Measurements from ENCODE around the gene NFIB.

NFIB gene

DNA sequence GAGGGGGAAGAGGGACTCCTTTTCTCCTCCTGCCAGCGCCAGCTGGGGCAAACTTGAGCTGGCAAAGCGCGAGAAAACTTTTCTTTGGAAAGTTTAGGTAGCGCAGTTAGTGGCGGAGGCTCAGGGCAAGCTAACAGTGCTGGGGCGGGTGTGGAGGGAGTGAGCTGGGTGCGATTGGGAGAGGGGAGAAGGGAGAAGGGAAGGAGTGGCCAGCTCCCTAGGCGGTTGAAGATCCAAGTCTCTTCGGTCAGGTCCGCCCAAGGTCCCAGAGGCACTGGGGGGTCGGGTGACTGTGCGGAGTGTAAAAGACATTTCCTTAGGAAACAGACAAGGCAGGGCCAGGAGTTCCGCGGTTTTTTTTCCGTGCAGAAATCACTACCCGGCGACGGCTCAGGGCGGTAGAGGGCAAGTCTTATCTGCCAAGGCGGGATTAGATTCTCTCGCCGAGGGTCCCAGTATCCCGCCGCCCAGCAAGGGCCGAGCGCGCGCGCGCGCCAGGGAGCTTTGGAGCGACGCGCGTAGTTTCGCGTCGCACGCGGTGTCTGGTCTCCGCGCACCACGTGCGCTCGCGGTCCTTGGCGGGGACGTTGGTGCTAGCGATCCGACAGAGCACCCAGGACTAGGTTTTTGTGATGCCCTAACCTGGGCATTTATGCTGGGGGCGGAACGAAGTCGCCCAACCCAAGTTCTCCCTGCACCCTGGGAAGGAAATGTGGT, 33.6 kb upstream of the NFIB start:
- Histone ChIP-seq H3K4me3 (replicated peaks; ENCODE audit: low read depth, low read length) (no peak overlapping the region), H3K27me3 (replicated peaks; ENCODE audit: control insufficient read depth, insufficient read depth, low read length) (peaks cover 5% of the 10 kb centered on the region), H3K36me3 (ENCODE audit: control insufficient read depth, insufficient read depth, low read length) (no peaks in the 10 kb centered on the region)
- DNase-seq (ENCODE audit: extremely low read depth, insufficient read length) = no peak
- TF ChIP-seq, protein P1, sequence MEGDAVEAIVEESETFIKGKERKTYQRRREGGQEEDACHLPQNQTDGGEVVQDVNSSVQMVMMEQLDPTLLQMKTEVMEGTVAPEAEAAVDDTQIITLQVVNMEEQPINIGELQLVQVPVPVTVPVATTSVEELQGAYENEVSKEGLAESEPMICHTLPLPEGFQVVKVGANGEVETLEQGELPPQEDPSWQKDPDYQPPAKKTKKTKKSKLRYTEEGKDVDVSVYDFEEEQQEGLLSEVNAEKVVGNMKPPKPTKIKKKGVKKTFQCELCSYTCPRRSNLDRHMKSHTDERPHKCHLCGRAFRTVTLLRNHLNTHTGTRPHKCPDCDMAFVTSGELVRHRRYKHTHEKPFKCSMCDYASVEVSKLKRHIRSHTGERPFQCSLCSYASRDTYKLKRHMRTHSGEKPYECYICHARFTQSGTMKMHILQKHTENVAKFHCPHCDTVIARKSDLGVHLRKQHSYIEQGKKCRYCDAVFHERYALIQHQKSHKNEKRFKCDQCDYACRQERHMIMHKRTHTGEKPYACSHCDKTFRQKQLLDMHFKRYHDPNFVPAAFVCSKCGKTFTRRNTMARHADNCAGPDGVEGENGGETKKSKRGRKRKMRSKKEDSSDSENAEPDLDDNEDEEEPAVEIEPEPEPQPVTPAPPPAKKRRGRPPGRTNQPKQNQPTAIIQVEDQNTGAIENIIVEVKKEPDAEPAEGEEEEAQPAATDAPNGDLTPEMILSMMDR (IDR thresholded peaks at IDR 0.05; ENCODE audit: insufficient read depth, low read length, poor library complexity, severe bottlenecking) = no peak

DNA sequence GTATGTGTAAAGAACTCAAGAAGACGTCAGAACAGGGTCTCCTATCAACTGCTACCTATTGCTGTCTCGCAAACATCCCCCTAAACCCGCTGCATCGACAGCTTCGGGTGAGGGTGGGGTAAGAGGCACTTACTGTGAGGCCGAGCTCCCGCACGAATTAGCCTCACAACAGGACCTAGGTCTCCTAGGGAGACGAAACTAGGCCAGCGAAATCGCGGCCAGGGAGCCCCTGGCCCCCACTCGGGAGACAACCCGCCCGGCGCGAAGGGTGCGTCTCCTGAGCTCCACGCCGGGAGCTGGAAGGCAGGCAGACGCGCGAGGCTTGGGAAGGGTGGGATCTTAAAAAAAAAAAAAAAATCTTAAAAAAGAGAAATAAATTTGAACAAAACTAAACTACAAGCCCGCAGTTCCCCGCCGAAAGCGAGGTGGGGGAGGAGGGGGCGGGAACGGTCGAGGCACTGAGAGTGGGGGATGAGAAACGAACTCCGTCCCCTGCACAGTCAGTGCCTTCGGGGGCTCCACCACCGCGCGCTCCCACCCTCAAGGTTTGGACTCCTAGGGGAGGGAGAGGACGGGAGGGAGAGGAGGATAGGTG, 33.0 kb upstream of the NFIB start:
- TF ChIP-seq, protein P1 (IDR thresholded peaks at IDR 0.05; ENCODE audit: insufficient read depth, low read length, poor library complexity, severe bottlenecking) = no peak
- H3K27me3 ChIP-seq (replicated peaks; ENCODE audit: control insufficient read depth, insufficient read depth, low read length) = peaks cover 5% of the 10 kb centered on the region
- no peak for DNase-seq (ENCODE audit: extremely low read depth, insufficient read length)
- H3K4me3 ChIP-seq (replicated peaks; ENCODE audit: low read depth, low read length) = no peak overlapping the region
- H3K36me3 ChIP-seq (ENCODE audit: control insufficient read depth, insufficient read depth, low read length) = no peaks in the 10 kb centered on the region

- H3K27me3 ChIP-seq (replicated peaks; ENCODE audit: control insufficient read depth, insufficient read depth, low read length) = peaks cover 5% of the 10 kb centered on the region
Observed at GRCh38 chr9:14346231-14346791, 32.4 kb upstream of the NFIB start.

GRCh38 chr9:14345354-14346230, 31.7 kb upstream of the NFIB start:
- TF ChIP-seq, protein P1 (IDR thresholded peaks at IDR 0.05; ENCODE audit: insufficient read depth, low read length, poor library complexity, severe bottlenecking) = no peak
- Histone ChIP-seq H3K36me3 (ENCODE audit: control insufficient read depth, insufficient read depth, low read length) (no peaks in the 10 kb centered on the region), H3K4me3 (replicated peaks; ENCODE audit: low read depth, low read length) (no peak overlapping the region), H3K27me3 (replicated peaks; ENCODE audit: control insufficient read depth, insufficient read depth, low read length) (peaks cover 5% of the 10 kb centered on the region)
- no peak for DNase-seq (ENCODE audit: extremely low read depth, insufficient read length)

More at GRCh38 chr9:14346231-14346791, 32.4 kb upstream of the NFIB start:
- H3K4me3 ChIP-seq (replicated peaks; ENCODE audit: low read depth, low read length) = no peak overlapping the region
- no peak for DNase-seq (ENCODE audit: extremely low read depth, insufficient read length)
- TF ChIP-seq, protein P1 (IDR thresholded peaks at IDR 0.05; ENCODE audit: insufficient read depth, low read length, poor library complexity, severe bottlenecking) = no peak
- H3K36me3 ChIP-seq (ENCODE audit: control insufficient read depth, insufficient read depth, low read length) = no peaks in the 10 kb centered on the region

- Histone ChIP-seq H3K36me3 (ENCODE audit: control insufficient read depth, insufficient read depth, low read length) (no peaks in the 10 kb centered on the region), H3K4me3 (replicated peaks; ENCODE audit: low read depth, low read length) (no peak overlapping the region), H3K27me3 (replicated peaks; ENCODE audit: control insufficient read depth, insufficient read depth, low read length) (peaks cover 5% of the 10 kb centered on the region)
- TF ChIP-seq, protein P1 (IDR thresholded peaks at IDR 0.05; ENCODE audit: insufficient read depth, low read length, poor library complexity, severe bottlenecking) = no peak
- DNase-seq (ENCODE audit: extremely low read depth, insufficient read length) = no peak
Observed at GRCh38 chr9:14344941-14345353, 31.0 kb upstream of the NFIB start.
